HepG2 (cell line): ENCODE results near the gene APOD.
"Not testable (repeated sequence)": the region's sequence is repeated elsewhere in the genome, so short reads cannot be mapped to it uniquely, and the experiment has no call there.

Source experiments
- KDM1A ChIP-seq: IDR thresholded peaks from 2 replicates; pipeline ENCODE4 v1.6.1; 2016; ENCODE audit warnings: missing compliant biosample characterization
- ZNF382 ChIP-seq: sonication (generic); formaldehyde crosslinking; IDR thresholded peaks from 2 replicates; pipeline ENCODE4 v1.5.0; 2020; ENCODE audit warnings: missing genetic modification reagents, mild to moderate bottlenecking, borderline replicate concordance
- ZNF709 ChIP-seq: sonication (generic); formaldehyde crosslinking; IDR thresholded peaks from 2 replicates; pipeline ENCODE4 v1.5.0; 2020; ENCODE audit warnings: mild to moderate bottlenecking, missing genetic modification reagents
- TF ChIP-seq, protein P1 (sequence below): sonication (generic); formaldehyde crosslinking; IDR thresholded peaks from 2 replicates; pipeline ENCODE4 v1.4.0; 2020; ENCODE audit warnings: mild to moderate bottlenecking, missing genetic modification reagents
- TF ChIP-seq, protein P2 (sequence below): sonication (generic); formaldehyde crosslinking; IDR thresholded peaks from 2 replicates; pipeline ENCODE4 v1.5.0; 2020; ENCODE audit warnings: mild to moderate bottlenecking, missing genetic modification reagents, moderate library complexity
- TF ChIP-seq, protein P3 (sequence below): sonication (generic); formaldehyde crosslinking; IDR thresholded peaks from 2 replicates; pipeline ENCODE4 v1.5.1; 2020; ENCODE audit warnings: mild to moderate bottlenecking, missing genetic modification reagents, borderline replicate concordance

DNA sequence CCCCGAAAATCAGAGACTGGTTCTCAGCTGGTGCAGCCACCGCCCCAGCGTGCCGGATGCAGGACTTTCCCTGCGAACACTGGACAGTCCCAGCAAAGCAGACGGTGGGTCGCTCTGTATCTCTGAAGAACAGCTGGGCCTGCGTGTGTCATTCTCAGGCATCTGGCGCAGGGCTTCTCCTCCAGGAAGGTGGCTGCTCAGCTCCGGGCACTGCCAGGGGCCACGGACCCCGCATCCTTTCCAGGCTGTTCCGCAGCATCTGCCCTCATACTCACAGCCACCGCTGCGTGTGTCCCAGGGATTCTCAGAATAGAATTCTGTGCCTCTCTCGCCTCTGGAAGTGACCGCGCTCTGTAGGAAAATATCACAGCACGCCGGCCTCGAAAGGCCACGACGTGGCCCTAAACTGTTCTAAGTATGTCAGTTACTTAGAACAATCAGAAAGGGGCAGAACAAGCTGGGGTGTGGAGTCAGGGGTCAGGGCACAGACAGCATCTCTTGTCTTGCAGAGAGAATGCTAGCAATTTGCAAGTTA lies 44.7 kb upstream of the APOD start:
- TF ChIP-seq, protein P1, sequence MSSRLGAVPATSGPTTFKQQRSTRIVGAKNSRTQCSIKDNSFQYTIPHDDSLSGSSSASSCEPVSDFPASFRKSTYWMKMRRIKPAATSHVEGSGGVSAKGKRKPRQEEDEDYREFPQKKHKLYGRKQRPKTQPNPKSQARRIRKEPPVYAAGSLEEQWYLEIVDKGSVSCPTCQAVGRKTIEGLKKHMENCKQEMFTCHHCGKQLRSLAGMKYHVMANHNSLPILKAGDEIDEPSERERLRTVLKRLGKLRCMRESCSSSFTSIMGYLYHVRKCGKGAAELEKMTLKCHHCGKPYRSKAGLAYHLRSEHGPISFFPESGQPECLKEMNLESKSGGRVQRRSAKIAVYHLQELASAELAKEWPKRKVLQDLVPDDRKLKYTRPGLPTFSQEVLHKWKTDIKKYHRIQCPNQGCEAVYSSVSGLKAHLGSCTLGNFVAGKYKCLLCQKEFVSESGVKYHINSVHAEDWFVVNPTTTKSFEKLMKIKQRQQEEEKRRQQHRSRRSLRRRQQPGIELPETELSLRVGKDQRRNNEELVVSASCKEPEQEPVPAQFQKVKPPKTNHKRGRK (CRISPR knock-in tag): not testable (repeated sequence)
- TF ChIP-seq, protein P2, sequence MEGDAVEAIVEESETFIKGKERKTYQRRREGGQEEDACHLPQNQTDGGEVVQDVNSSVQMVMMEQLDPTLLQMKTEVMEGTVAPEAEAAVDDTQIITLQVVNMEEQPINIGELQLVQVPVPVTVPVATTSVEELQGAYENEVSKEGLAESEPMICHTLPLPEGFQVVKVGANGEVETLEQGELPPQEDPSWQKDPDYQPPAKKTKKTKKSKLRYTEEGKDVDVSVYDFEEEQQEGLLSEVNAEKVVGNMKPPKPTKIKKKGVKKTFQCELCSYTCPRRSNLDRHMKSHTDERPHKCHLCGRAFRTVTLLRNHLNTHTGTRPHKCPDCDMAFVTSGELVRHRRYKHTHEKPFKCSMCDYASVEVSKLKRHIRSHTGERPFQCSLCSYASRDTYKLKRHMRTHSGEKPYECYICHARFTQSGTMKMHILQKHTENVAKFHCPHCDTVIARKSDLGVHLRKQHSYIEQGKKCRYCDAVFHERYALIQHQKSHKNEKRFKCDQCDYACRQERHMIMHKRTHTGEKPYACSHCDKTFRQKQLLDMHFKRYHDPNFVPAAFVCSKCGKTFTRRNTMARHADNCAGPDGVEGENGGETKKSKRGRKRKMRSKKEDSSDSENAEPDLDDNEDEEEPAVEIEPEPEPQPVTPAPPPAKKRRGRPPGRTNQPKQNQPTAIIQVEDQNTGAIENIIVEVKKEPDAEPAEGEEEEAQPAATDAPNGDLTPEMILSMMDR (CRISPR knock-in tag): not testable (repeated sequence)
- TF ChIP-seq ZNF382, KDM1A, ZNF709 (CRISPR knock-in tag): not testable (repeated sequence)
- TF ChIP-seq, protein P3, sequence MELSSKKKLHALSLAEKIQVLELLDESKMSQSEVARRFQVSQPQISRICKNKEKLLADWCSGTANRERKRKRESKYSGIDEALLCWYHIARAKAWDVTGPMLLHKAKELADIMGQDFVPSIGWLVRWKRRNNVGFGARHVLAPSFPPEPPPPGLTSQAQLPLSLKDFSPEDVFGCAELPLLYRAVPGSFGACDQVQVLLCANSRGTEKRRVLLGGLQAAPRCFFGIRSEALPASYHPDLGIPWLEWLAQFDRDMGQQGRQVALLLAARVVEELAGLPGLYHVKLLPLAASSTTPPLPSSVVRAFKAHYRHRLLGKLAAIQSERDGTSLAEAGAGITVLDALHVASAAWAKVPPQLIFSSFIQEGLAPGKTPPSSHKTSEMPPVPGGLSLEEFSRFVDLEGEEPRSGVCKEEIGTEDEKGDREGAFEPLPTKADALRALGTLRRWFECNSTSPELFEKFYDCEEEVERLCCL: not testable (repeated sequence)
